WTC11 (cell line): Measurements from ENCODE around the gene ZNF433.

Source experiments
- ATF1 ChIP-seq: sonication (generic); formaldehyde crosslinking; IDR thresholded peaks from 2 replicates; pipeline ENCODE4 v1.8.1; 2023; ENCODE audit warnings: mild to moderate bottlenecking, moderate library complexity, missing genetic modification reagents
- ELF4 ChIP-seq: sonication (generic); formaldehyde crosslinking; IDR thresholded peaks from 2 replicates; pipeline ENCODE4 v1.8.1; 2022; ENCODE audit warnings: low read depth, mild to moderate bottlenecking, moderate library complexity, missing genetic modification reagents
- ESRRA ChIP-seq: sonication (generic); formaldehyde crosslinking; IDR thresholded peaks from 2 replicates; pipeline ENCODE4 v1.8.1; 2022; ENCODE audit warnings: mild to moderate bottlenecking, missing genetic modification reagents, borderline replicate concordance
- GABPB1 ChIP-seq: sonication (generic); formaldehyde crosslinking; IDR thresholded peaks from 2 replicates; pipeline ENCODE4 v1.8.1; 2023; ENCODE audit warnings: mild to moderate bottlenecking, missing genetic modification reagents
- GRHL2 ChIP-seq: fragments of 250-450 bp; sonication (Bioruptor Pico); IDR thresholded peaks from 2 replicates; pipeline ENCODE4 v1.8.0; 2022; ENCODE audit warnings: mild to moderate bottlenecking, moderate library complexity; ENCODE audit not compliant: insufficient replicate concordance, severe bottlenecking
- TP53 ChIP-seq: sonication (generic); formaldehyde crosslinking; IDR thresholded peaks from 2 replicates; pipeline ENCODE4 v1.8.1; 2023; ENCODE audit warnings: mild to moderate bottlenecking, missing genetic modification reagents
- TF ChIP-seq, protein P1 (sequence below): fragments of 200-600 bp; IDR thresholded peaks from 2 replicates; pipeline ENCODE4 v1.8.0; 2022; ENCODE audit warnings: antibody characterized with exemption
- TF ChIP-seq, protein P2 (sequence below): sonication (generic); formaldehyde crosslinking; IDR thresholded peaks from 2 replicates; pipeline ENCODE4 v1.8.1; 2022; ENCODE audit warnings: low read depth, mild to moderate bottlenecking, moderate library complexity, missing genetic modification reagents, borderline replicate concordance

DNA sequence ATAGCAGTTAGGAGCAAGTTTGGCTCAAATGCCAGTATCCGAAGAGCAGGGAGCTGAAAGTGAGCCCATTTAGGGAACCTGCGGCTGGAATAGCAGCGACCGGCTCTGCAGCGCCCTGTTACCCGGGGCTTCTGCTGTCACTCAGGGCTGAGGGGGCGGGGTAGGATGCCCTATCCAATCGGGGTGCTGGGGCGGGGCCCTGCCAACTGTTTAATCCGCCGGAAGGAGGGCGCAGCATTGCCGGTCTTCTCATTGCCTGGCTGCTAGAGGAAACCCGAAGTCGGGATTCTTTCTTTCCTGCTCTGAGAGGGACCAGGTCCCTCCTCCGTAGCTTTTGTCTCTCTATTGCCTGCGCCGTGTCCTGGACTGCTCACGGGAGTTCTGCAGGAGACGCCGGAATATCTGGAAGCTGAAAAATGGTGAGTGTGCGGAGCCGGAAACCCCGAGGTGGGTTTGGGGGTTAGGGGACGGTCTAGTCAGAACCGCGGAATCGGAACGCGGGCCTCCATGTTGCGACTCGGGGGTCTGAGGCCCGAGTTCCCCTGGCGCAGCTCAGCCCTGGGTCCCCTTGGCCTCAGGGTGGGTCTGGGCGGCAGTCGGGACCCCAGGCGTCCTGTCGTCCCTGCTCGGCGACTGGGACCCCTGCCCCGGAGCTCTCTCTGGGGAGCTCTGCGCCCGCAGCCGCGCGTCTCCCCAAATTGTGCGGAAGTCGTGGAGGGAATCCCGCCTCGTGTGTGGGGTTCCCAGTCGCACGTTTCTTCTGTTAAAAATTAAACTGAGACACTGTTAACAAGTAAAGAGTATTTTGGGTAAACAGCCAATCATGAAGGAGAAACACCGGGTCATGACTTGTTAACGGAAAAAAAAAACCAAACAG lies 47.8 kb downstream of the ZNF433 start:
- TF ChIP-seq GRHL2 (CRISPR knock-in tag), result no peak
- TF ChIP-seq, protein P1, sequence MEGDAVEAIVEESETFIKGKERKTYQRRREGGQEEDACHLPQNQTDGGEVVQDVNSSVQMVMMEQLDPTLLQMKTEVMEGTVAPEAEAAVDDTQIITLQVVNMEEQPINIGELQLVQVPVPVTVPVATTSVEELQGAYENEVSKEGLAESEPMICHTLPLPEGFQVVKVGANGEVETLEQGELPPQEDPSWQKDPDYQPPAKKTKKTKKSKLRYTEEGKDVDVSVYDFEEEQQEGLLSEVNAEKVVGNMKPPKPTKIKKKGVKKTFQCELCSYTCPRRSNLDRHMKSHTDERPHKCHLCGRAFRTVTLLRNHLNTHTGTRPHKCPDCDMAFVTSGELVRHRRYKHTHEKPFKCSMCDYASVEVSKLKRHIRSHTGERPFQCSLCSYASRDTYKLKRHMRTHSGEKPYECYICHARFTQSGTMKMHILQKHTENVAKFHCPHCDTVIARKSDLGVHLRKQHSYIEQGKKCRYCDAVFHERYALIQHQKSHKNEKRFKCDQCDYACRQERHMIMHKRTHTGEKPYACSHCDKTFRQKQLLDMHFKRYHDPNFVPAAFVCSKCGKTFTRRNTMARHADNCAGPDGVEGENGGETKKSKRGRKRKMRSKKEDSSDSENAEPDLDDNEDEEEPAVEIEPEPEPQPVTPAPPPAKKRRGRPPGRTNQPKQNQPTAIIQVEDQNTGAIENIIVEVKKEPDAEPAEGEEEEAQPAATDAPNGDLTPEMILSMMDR, result no peak
- TF ChIP-seq, protein P2, sequence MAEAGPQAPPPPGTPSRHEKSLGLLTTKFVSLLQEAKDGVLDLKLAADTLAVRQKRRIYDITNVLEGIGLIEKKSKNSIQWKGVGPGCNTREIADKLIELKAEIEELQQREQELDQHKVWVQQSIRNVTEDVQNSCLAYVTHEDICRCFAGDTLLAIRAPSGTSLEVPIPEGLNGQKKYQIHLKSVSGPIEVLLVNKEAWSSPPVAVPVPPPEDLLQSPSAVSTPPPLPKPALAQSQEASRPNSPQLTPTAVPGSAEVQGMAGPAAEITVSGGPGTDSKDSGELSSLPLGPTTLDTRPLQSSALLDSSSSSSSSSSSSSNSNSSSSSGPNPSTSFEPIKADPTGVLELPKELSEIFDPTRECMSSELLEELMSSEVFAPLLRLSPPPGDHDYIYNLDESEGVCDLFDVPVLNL (CRISPR knock-in tag), result no peak
- 0 out of 2 replicates have a peak, but pooled peaks have one; percentile 68 for TF ChIP-seq TP53 (CRISPR knock-in tag)
- no peak for TF ChIP-seq ELF4 (CRISPR knock-in tag)
- no peak for TF ChIP-seq ATF1
- no peak for TF ChIP-seq GABPB1 (CRISPR knock-in tag)
- no peak for TF ChIP-seq ESRRA (CRISPR knock-in tag)
